ENCODE measurements around the gene EGFLAM. TPM values are rescaled to one million over a fixed set of nuclear protein-coding genes. Genes with fewer than 3 reads are reported as not detected.

The EGFLAM gene
- total RNA-seq, 1 donor from 2014 or later = not detected

DNA sequence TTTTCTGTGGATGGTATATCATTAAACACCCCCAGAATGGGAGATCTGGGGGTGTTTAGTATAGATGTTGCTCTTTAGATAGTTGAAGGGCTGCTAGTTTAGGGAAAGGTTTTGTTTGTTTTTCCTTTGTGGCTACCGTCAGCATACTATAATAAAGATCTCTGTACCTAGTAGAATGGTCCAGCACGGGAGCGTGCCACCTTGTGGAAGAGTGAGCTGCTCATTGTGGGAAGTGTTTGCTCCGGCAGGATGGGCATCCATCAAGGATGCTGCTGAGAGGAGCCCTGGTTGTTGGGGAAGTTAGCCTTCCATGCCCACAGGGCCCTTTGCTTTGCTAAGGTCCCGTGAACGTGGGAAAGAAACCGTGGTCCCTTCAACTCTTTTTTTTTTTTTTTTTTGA is 185.0 kb downstream of the EGFLAM start:
- no peak overlapping the region for H3K27ac Mint-ChIP-seq (ENCODE audit: unreplicated experiment)
- peaks cover 6% of the 10 kb centered on the region for H3K27me3 Mint-ChIP-seq (ENCODE audit: unreplicated experiment)
- H3K9me3 Mint-ChIP-seq (ENCODE audit: unreplicated experiment) = no peaks in the 10 kb centered on the region
- peaks cover 2% of the 10 kb centered on the region for H3K4me1 Mint-ChIP-seq (ENCODE audit: unreplicated experiment)
- no peak overlapping the region for H3K4me3 Mint-ChIP-seq (ENCODE audit: unreplicated experiment)
- TF ChIP-seq, protein P1, sequence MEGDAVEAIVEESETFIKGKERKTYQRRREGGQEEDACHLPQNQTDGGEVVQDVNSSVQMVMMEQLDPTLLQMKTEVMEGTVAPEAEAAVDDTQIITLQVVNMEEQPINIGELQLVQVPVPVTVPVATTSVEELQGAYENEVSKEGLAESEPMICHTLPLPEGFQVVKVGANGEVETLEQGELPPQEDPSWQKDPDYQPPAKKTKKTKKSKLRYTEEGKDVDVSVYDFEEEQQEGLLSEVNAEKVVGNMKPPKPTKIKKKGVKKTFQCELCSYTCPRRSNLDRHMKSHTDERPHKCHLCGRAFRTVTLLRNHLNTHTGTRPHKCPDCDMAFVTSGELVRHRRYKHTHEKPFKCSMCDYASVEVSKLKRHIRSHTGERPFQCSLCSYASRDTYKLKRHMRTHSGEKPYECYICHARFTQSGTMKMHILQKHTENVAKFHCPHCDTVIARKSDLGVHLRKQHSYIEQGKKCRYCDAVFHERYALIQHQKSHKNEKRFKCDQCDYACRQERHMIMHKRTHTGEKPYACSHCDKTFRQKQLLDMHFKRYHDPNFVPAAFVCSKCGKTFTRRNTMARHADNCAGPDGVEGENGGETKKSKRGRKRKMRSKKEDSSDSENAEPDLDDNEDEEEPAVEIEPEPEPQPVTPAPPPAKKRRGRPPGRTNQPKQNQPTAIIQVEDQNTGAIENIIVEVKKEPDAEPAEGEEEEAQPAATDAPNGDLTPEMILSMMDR (IDR thresholded peaks at IDR 0.05) = no peak
- H3K36me3 Mint-ChIP-seq (ENCODE audit: unreplicated experiment) = peaks cover 2% of the 10 kb centered on the region
- DNase-seq (ENCODE audit: extremely low spot score, unreplicated experiment) = no peak

DNA sequence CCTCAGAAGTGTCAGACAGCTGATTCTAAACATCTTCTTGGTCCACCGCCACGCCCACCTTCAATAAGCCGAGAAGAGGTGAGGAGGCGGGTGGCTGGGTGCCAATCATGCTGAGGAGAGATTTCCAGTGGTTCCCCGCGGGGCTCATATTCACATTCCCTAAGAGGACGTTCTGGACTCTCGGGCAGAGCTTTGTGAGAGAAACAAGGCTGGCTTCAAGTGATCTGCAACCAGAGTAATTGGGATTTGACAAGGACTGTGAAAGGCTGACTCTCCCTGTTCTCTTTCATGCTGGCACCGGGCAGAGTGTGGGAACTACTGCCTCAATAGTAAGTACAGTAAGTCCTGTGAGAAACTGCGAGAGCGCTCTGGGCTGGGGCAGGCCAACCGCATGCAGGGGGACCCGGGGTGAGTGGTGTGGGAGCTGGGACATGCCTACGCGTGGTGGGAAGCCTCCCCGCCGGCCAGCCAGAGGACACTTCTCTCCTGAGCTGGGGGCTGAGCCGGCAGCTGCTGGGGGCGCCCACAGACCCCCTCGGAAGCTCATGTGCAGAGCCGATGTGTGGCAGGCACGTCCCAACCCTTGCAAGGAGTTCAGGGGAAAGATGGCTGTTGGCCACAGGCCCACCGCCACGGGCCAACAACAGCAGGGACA is 187.1 kb downstream of the EGFLAM start:
- DNase-seq (ENCODE audit: extremely low spot score, unreplicated experiment) = no peak
- Mint-ChIP-seq H3K36me3 (ENCODE audit: unreplicated experiment) (no peaks in the 10 kb centered on the region), H3K4me3 (ENCODE audit: unreplicated experiment) (no peak overlapping the region), H3K27me3 (ENCODE audit: unreplicated experiment) (no peaks in the 10 kb centered on the region), H3K27ac (ENCODE audit: unreplicated experiment) (no peak overlapping the region), H3K4me1 (ENCODE audit: unreplicated experiment) (peaks cover 5% of the 10 kb centered on the region), H3K9me3 (ENCODE audit: unreplicated experiment) (no peaks in the 10 kb centered on the region)
- TF ChIP-seq, protein P1 (IDR thresholded peaks at IDR 0.05) = no peak

DNA sequence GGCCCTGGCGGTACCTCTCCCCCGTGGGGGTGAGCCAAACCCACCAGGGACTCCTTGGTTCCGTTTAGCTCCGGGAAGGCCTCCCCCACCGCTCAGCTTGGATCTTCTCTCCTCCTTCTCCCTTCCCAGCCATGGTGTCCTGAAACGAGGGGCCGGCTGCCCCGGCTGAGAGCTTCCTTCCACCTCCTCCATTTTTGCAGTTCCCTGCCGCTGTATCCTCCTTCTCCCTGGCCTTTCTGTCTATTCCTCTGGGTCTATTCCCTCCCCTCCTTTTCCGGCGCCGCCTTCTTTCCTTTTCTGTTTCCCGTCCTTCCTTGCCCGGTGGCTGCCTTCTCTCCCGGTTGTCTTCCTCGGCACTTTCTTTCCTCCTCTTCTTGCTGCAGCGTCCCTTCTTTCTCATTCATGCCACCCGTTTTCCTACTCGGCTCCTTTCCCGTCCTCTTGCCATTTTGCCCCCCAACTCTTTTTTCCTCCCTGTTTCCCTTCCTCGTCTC is 187.7 kb downstream of the EGFLAM start:
- H3K4me3 Mint-ChIP-seq (ENCODE audit: unreplicated experiment) = no peak overlapping the region
- H3K36me3 Mint-ChIP-seq (ENCODE audit: unreplicated experiment) = no peaks in the 10 kb centered on the region
- no peak overlapping the region for H3K27ac Mint-ChIP-seq (ENCODE audit: unreplicated experiment)
- TF ChIP-seq, protein P1 (IDR thresholded peaks at IDR 0.05) = no peak
- H3K9me3 Mint-ChIP-seq (ENCODE audit: unreplicated experiment) = no peaks in the 10 kb centered on the region
- peaks cover 5% of the 10 kb centered on the region for H3K4me1 Mint-ChIP-seq (ENCODE audit: unreplicated experiment)
- no peaks in the 10 kb centered on the region for H3K27me3 Mint-ChIP-seq (ENCODE audit: unreplicated experiment)
- DNase-seq (ENCODE audit: extremely low spot score, unreplicated experiment) = no peak

- DNase-seq (ENCODE audit: extremely low spot score, unreplicated experiment) = no peak
- Mint-ChIP-seq H3K4me3 (ENCODE audit: unreplicated experiment) (no peak overlapping the region), H3K27me3 (ENCODE audit: unreplicated experiment) (no peaks in the 10 kb centered on the region), H3K9me3 (ENCODE audit: unreplicated experiment) (no peaks in the 10 kb centered on the region), H3K27ac (ENCODE audit: unreplicated experiment) (no peak overlapping the region), H3K36me3 (ENCODE audit: unreplicated experiment) (no peaks in the 10 kb centered on the region), H3K4me1 (ENCODE audit: unreplicated experiment) (peaks cover 5% of the 10 kb centered on the region)
- TF ChIP-seq, protein P1 (IDR thresholded peaks at IDR 0.05) = no peak
Observed at GRCh38 chr5:38447056-38447455, 188.7 kb downstream of the EGFLAM start.

DNA sequence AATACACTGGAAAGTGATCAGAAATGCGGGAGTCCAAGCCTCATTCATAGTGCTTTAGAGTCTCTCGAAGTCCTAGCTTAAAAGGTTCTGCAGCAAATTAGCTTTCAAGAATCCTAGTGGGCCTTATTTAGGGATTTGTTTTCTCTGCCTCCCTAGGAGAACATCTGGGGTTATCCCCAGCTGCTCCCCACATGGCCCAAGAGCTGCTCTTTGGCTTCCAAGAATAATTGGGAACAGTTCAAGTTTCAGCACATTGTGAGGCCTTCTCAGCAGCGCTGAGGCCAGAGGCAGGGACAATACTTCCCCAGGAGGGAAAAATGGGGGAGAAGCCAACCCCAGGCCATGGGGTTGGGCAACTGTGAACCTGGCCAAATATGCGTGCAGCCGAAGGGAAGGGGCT is 189.4 kb downstream of the EGFLAM start:
- Mint-ChIP-seq H3K9me3 (ENCODE audit: unreplicated experiment) (no peaks in the 10 kb centered on the region), H3K4me3 (ENCODE audit: unreplicated experiment) (no peak overlapping the region), H3K27ac (ENCODE audit: unreplicated experiment) (no peak overlapping the region), H3K4me1 (ENCODE audit: unreplicated experiment) (peaks cover 5% of the 10 kb centered on the region), H3K36me3 (ENCODE audit: unreplicated experiment) (no peaks in the 10 kb centered on the region), H3K27me3 (ENCODE audit: unreplicated experiment) (no peaks in the 10 kb centered on the region)
- TF ChIP-seq, protein P1 (IDR thresholded peaks at IDR 0.05) = no peak
- no peak for DNase-seq (ENCODE audit: extremely low spot score, unreplicated experiment)

All from osteocyte (in vitro differentiated cells).